Vagina (tissue), 2 donors: Measurements from ENCODE around the gene TULP4.

Source experiments
- CTCF ChIP-seq, 3 experiments: fragments of 450-650 bp in 2 of 3; fragments of 200-600 bp in 1 of 3; sonication (generic) in 1 of 3; IDR thresholded peaks; one replicate each; pipeline ENCODE4 v1.5.1; 2017 to 2019; ENCODE audit warnings: antibody characterized with exemption in 3 of 3, mild to moderate bottlenecking in 2 of 3, moderate library complexity in 2 of 3
- POLR2A ChIP-seq, 2 donors: fragments of 450-650 bp; IDR thresholded peaks; one replicate each; pipeline ENCODE4 v1.6.1; 2017; ENCODE audit warnings: antibody characterized with exemption in 2 of 2, mild to moderate bottlenecking in 2 of 2, moderate library complexity in 2 of 2
- POLR2AphosphoS5 ChIP-seq, 2 donors: sonication (generic); formaldehyde crosslinking; IDR thresholded peaks; one replicate each; pipeline ENCODE4 v1.9.0; 2017; ENCODE audit warnings: antibody characterized with exemption in 2 of 2, mild to moderate bottlenecking in 2 of 2, low read depth in 1 of 2; ENCODE audit not compliant: insufficient read depth in 1 of 2

GRCh38 chr6:158539881-158540280, 227.6 kb downstream of the TULP4 start:
- no peak for TF ChIP-seq POLR2A (IDR thresholded peaks at IDR 0.05)
- TF ChIP-seq CTCF (IDR thresholded peaks at IDR 0.05): no peak
- no peak for TF ChIP-seq POLR2AphosphoS5 (IDR thresholded peaks at IDR 0.05; ENCODE audit: insufficient read depth in 1 of 2, low read depth in 1 of 2)
